22Rv1 (cell line): ENCODE measurements around the gene PHF11.

Source experiments
- H3K27ac ChIP-seq: fragments of 450-650 bp; 2 replicates; pipeline ENCODE4 v1.5.1; 2017
- CTCF ChIP-seq: fragments of 450-650 bp; IDR thresholded peaks from 2 replicates; pipeline ENCODE4 v1.5.1; 2017; ENCODE audit warnings: mild to moderate bottlenecking
- ZFX ChIP-seq: fragments of 450-650 bp; IDR thresholded peaks from 2 replicates; pipeline ENCODE4 v1.6.1; 2017; ENCODE audit warnings: antibody characterized with exemption, borderline replicate concordance

PHF11 gene

GRCh38 chr13:49455007-49455398 lies 40.8 kb upstream of the PHF11 start:
- H3K27ac ChIP-seq = no peak overlapping the region
- TF ChIP-seq ZFX (no peak), CTCF (no peak)

GRCh38 chr13:49456156-49456555 lies 39.6 kb upstream of the PHF11 start:
- H3K27ac ChIP-seq = no peak overlapping the region
- TF ChIP-seq ZFX (no peak), CTCF (no peak)

DNA sequence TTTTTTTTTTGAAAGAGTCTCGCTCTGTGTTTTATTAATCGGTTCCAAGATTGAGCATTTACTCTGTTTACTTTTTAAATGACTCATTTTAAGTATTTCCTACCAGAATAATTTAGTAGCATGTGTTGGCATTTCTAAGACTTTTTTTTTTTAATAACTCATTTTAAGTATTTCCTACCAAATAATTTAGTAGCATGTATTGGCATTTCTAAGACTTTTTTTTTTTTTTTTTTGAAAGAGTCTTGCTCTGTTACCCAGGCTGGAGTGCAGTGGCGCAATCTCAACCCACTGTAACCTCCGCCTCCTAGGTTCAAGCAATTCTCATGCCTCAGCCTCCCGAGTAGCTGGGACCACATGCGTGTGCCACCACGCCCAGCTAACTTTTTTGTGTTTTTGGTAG lies 38.5 kb upstream of the PHF11 start:
- no peak overlapping the region for H3K27ac ChIP-seq
- TF ChIP-seq ZFX = no peak
- TF ChIP-seq CTCF = no peak

GRCh38 chr13:49459580-49459979 lies 36.2 kb upstream of the PHF11 start:
- no peak for TF ChIP-seq CTCF
- TF ChIP-seq ZFX = no peak

GRCh38 chr13:49464085-49464484 lies 31.7 kb upstream of the PHF11 start:
- no peak overlapping the region for H3K27ac ChIP-seq
- TF ChIP-seq CTCF = no peak
- no peak for TF ChIP-seq ZFX

More at GRCh38 chr13:49459580-49459979, 36.2 kb upstream of the PHF11 start:
- no peak overlapping the region for H3K27ac ChIP-seq

DNA sequence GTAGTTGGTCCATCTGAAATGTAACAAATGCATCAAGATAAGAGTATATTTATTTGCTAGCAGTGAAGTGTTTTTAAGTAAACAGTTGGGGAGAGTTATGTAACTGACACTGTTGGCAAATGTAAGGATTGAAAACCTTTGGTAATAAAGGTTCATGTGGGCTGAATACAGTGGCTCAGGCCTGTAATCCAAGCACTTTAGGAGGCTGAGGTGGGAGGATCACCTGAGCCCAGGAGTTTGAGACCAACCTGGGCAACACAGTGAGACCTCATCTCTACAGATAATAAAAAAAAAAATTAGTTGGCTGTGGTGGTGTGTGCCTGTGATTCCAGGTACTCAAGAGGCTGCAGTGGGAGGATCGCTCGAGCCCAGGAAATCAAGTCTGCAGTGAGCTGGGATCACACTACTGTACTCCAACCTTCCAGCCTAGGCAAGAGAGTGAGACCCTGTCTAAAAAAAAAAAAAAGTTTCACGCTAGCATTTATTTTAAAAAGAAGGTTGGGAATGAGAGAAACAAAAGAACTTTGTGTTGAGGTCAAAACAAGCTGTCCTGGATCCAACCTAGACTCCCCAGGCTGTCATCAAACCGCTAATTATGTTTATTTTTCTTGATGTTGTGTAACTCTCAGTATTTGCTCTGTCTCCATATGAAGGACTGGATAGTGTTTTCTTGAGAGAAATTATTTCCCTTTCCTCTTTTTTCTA lies 31.0 kb upstream of the PHF11 start:
- H3K27ac ChIP-seq = no peak overlapping the region
- TF ChIP-seq ZFX = no peak
- TF ChIP-seq CTCF = no peak

DNA sequence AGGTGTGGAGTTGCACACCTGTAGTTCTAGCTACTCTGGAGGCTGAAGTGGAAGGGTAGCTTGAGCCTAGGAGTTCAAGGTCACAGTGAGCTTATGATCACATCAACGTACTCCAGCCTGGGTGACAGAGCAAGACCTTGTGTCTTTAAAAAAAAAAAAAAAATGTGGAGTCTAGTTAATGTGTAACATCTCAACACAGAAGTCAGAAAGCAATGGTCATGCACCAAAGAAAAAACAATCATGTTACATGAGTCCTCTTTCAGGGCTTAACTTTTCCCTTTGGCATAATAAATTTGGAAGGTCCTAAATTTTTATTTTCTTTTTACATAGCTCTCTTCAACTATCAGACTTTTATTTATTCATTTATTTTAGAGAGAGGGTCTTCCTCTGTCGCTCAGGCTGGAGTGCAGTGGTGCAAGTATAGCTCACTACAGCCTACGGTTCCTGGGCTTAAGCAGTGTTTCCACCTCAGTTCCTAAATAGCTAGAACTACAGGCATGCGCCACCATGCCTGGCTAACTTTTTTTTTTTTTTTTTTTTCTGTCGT lies 29.4 kb upstream of the PHF11 start:
- no peak overlapping the region for H3K27ac ChIP-seq
- TF ChIP-seq ZFX (no peak), CTCF (no peak)
